K562 (cell line): ENCODE results near the gene USP19. TPM values are rescaled to one million over a fixed set of nuclear protein-coding genes. Genes with fewer than 3 reads are reported as not detected.

Source experiments
- ATAC-seq: fragments of 200-7000 bp; cut with Tn5 transposase; 3 replicates; pipeline ENCODE4 v1.9.1; 2020; ENCODE audit warnings: moderate library complexity
- BruUV-seq: library from RNA; stranded (reverse); fragments of 400-500 nt; replicated peaks from 2 replicates; lab custom pipeline; 2021; lab: Mats Ljungman, UMichigan
- CTCF ChIA-PET: fragments of 300-600 bp; formaldehyde crosslinking; extraction: SDS; loops from one replicate; lab custom pipeline; 2021; ENCODE audit warnings: low intra/inter-chr PET ratio; lab: Yijun Ruan, JAX
- POLR2A ChIA-PET: fragments of 300-600, 350-650 bp; sonication (Branson Sonifier 250); formaldehyde crosslinking; extraction: SDS; loops from one replicate; lab custom pipeline; 2021; ENCODE audit warnings: antibody characterized with exemption, inconsistent platforms; lab: Yijun Ruan, JAX
- DNase-seq, 4 experiments: peaks; one replicate each; pipeline versions ENCODE4 v3.0.0 to v3.0.0-alpha.2; 2011 to 2018; ENCODE audit warnings: low spot score in 3 of 4, mixed read lengths in 3 of 4; ENCODE audit errors: extremely low read depth in 1 of 4
- FAIRE-seq: peaks from 2 replicates; lab custom pipeline; 2011; peaks lifted over from hg19 to GRCh38; lab: Jason Lieb, UNC
- H2AFZ ChIP-seq: 2 replicates; pipeline ENCODE4 v1.6.0; 2011; ENCODE audit warnings: low read depth, low read length, control low read depth, inconsistent platforms
- H3K27ac ChIP-seq: fragments of 200-600 bp; 3 replicates; pipeline ENCODE4 v1.8.0; 2011; ENCODE audit warnings: low read depth, mild to moderate bottlenecking, control low read depth, inconsistent platforms, low read length, moderate library complexity, mixed read lengths; ENCODE audit errors: extremely low read depth
- H3K27me3 ChIP-seq, 2 experiments: fragments of 300-600 bp in 1 of 2; 2 replicates in 1 of 2; 3 replicates in 1 of 2; pipeline versions ENCODE4 v1.6.0 to v1.8.0; 2011; ENCODE audit warnings: inconsistent platforms in 2 of 2, low read length in 2 of 2, mild to moderate bottlenecking in 1 of 2, mixed read lengths in 1 of 2, moderate library complexity in 1 of 2; ENCODE audit not compliant: control insufficient read depth in 2 of 2, insufficient read depth in 2 of 2
- H3K36me3 ChIP-seq: fragments of 300-600 bp; 3 replicates; pipeline ENCODE4 v1.8.0; 2011; ENCODE audit warnings: mild to moderate bottlenecking, low read length, inconsistent platforms; ENCODE audit not compliant: control insufficient read depth, insufficient read depth
- H3K4me1 ChIP-seq, 2 experiments: fragments of 200-600 bp in 1 of 2; replicated peaks in 1 of 2; 2 replicates in 1 of 2; 3 replicates in 1 of 2; pipeline versions ENCODE4 v1.5.1 to v1.8.0; 2011; ENCODE audit warnings: inconsistent platforms in 2 of 2, low read length in 2 of 2, mild to moderate bottlenecking in 1 of 2, mixed read lengths in 1 of 2, moderate library complexity in 1 of 2; ENCODE audit not compliant: control insufficient read depth in 2 of 2, insufficient read depth in 2 of 2
- H3K4me2 ChIP-seq: 2 replicates; pipeline ENCODE4 v1.6.1; 2011; ENCODE audit warnings: low read length, control low read depth, inconsistent platforms, mixed read lengths; ENCODE audit not compliant: insufficient read depth
- H3K4me3 ChIP-seq: fragments of 200-600 bp; sonication (generic), shearing (Covaris generic); 2 replicates; pipeline ENCODE4 v1.5.1; 2016; ENCODE audit warnings: control low read depth, inconsistent platforms
- H3K79me2 ChIP-seq: fragments of 200-600 bp; 3 replicates; pipeline ENCODE4 v1.8.0; 2011; ENCODE audit warnings: low read length, inconsistent platforms; ENCODE audit not compliant: control insufficient read depth, insufficient read depth
- H3K9ac ChIP-seq, 2 experiments: 2 replicates each; pipeline versions ENCODE4 v1.6.0 to v1.6.1; 2011; ENCODE audit warnings: low read depth in 2 of 2, low read length in 2 of 2, control low read depth in 1 of 2, inconsistent platforms in 1 of 2, mild to moderate bottlenecking in 1 of 2, mixed read lengths in 1 of 2; ENCODE audit not compliant: insufficient read depth in 1 of 2
- H3K9me1 ChIP-seq: one replicate; pipeline ENCODE4 v1.6.0; 2011; ENCODE audit warnings: inconsistent platforms, mild to moderate bottlenecking, low read length, moderate library complexity; ENCODE audit not compliant: control insufficient read depth, insufficient read depth
- H3K9me3 ChIP-seq: replicated peaks from 2 replicates; pipeline ENCODE4 v1.5.1; 2011; ENCODE audit warnings: low read depth, low read length, inconsistent platforms; ENCODE audit not compliant: control insufficient read depth, insufficient read depth
- H4K20me1 ChIP-seq: replicated peaks from 2 replicates; pipeline ENCODE4 v1.6.1; 2011; ENCODE audit warnings: low read length, inconsistent platforms, mixed read lengths; ENCODE audit not compliant: control insufficient read depth, insufficient read depth
- AFF4 ChIP-seq: sonication (generic); formaldehyde crosslinking; IDR thresholded peaks from 2 replicates; pipeline ENCODE4 v1.8.0; 2023; ENCODE audit warnings: mild to moderate bottlenecking, missing genetic modification reagents
- NUFIP1 ChIP-seq: fragments of 450-650 bp; IDR thresholded peaks from 2 replicates; pipeline ENCODE4 v1.6.1; 2018; ENCODE audit not compliant: partially characterized antibody
- PHF8 ChIP-seq: fragments of 200-600 bp; sonication (generic); IDR thresholded peaks from 2 replicates; pipeline ENCODE4 v1.6.1; 2012; ENCODE audit warnings: mixed run types, mild to moderate bottlenecking, inconsistent platforms, low read length, moderate library complexity, borderline replicate concordance
- SOX6 ChIP-seq: fragments of 450-650 bp; IDR thresholded peaks from 2 replicates; pipeline ENCODE4 v1.6.1; 2014; ENCODE audit warnings: mild to moderate bottlenecking
- ZNF184 ChIP-seq: sonication (generic); formaldehyde crosslinking; IDR thresholded peaks from 2 replicates; pipeline ENCODE4 v1.5.0; 2020; ENCODE audit warnings: missing genetic modification reagents
- ZNF280A ChIP-seq: fragments of 450-650 bp; IDR thresholded peaks from 2 replicates; pipeline ENCODE4 v1.6.1; 2018; ENCODE audit warnings: mild to moderate bottlenecking, low read depth; ENCODE audit not compliant: partially characterized antibody
- ZNF311 ChIP-seq: fragments of 250-450 bp; sonication (Bioruptor Pico); IDR thresholded peaks from 2 replicates; pipeline ENCODE4 v1.4.0; 2020; ENCODE audit warnings: mild to moderate bottlenecking, moderate library complexity
- ZNF644 ChIP-seq: fragments of 200-800 bp; sonication (Bioruptor generic); IDR thresholded peaks from 2 replicates; pipeline ENCODE4 v1.6.1; 2016; ENCODE audit warnings: low read depth, missing genetic modification characterization, missing compliant biosample characterization
- ZNF668 ChIP-seq: fragments of 250-450 bp; sonication (Bioruptor Pico); IDR thresholded peaks from 2 replicates; pipeline ENCODE4 v1.8.0; 2022; ENCODE audit warnings: mild to moderate bottlenecking, inconsistent platforms
- ZNF830 ChIP-seq: fragments of 250-450 bp; sonication (Bioruptor Pico); IDR thresholded peaks from 2 replicates; pipeline ENCODE4 v1.5.0; 2021; ENCODE audit warnings: mild to moderate bottlenecking
- WGBS: fragments of 100-300 bp; shearing (Covaris generic); methylation state at CpG from one replicate; pipeline ENCODE4 v1.1.6; 2016; ENCODE audit warnings: low coverage, mixed read lengths; ENCODE audit not compliant: insufficient coverage; ENCODE audit errors: missing lambda C conversion rate; 5-methylcytosine and 5-hydroxymethylcytosine counted together
- in situ Hi-C: fragments of 300-500 bp; cut with MboI; formaldehyde crosslinking; loops from 4 replicates; pipeline ENCODE4 v1.15.0; 2018; ENCODE audit warnings: inconsistent platforms, mixed read lengths
- intact Hi-C: fragments of 100-400 bp; cut with micrococcal nuclease; formaldehyde crosslinking; loops from 2 replicates; pipeline ENCODE4 v1.14.2; 2022
- polyA plus RNA-seq, 8 experiments: library from polyadenylated mRNA; depleted of rRNA in 4 of 8; stranded (reverse) in 5 of 8; unstranded in 3 of 8; fragments of >200 nt; fragmentation: Nextera tagmentation in 2 of 8; fragmentation: Illumina TruSeq in 1 of 8; extraction: Ambion mirVana in 2 of 8; extraction: Trizol in 1 of 8; gene quantifications; 2 replicates each; pipeline versions ENCODE4 v1.2.1 to v1.2.3, GENCODE V29; 2011 to 2014; ENCODE audit warnings: inconsistent platforms in 1 of 8, missing spikeins in 1 of 8
- total RNA-seq, 7 experiments: library from RNA; depleted of rRNA in 6 of 7; stranded (reverse); fragments of >200 nt in 6 of 7; fragmentation: Illumina TruSeq in 2 of 7; extraction: Trizol in 2 of 7; gene quantifications; 2 replicates each; pipeline versions ENCODE4 v1.2.1 to v1.2.3, GENCODE V29; 2011 to 2021; ENCODE audit warnings: low replicate concordance in 1 of 7
- TF ChIP-seq, protein P1 (sequence below): fragments of 250-450 bp; sonication (Bioruptor Pico); IDR thresholded peaks from 2 replicates; pipeline ENCODE4 v1.8.0; 2021; ENCODE audit warnings: borderline replicate concordance, mild to moderate bottlenecking, moderate library complexity; ENCODE audit not compliant: poor library complexity, severe bottlenecking

Gene USP19
- total and polyA plus RNA-seq, 9 of the 15 experiments (the other 6 are each of a cell fraction or from before 2014, with no cell fraction given): 0.24 to 65.9 (median 36.9) TPM

DNA sequence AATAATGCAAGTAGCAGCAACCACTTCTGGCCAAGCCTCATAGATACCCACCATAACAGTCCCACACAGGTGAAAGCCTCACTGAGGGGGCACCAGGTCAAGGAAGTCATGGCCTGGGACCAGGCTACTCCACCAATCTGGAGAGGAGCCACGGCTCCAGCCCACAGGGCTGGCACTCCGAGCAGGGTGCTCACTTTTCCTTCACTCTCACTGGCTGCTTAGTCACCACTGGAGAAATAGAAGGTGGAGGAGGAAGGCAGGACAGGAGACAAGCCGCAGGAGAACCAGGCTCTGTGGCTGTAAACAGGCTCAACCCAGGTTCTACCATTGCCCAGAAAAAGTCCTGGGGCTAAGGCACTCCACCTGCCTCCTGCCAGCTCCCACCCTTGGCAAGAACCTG lies 1.2 kb downstream of the USP19 start:
- H3K4me1 ChIP-seq: peaks cover 9 to 40% of the 10 kb centered on the region in 2 experiments; a peak in 4 of 5 replicates
- ATAC-seq: no peak
- peaks cover 51% of the 10 kb centered on the region for H3K36me3 ChIP-seq
- peak overlapping the region; percentile 100 for H3K4me2 ChIP-seq
- DNase-seq: no peak
- H4K20me1 ChIP-seq: no peaks in the 10 kb centered on the region
- H2AFZ ChIP-seq: no peak overlapping the region
- 25% methylated on average over 3 of the region's 3 CpGs for WGBS
- peak overlapping the region; percentile 97; the same call in 2 of the 3 replicates for H3K27ac ChIP-seq
- in situ Hi-C loops: no loop called here
- ChIA-PET POLR2A (no interaction called here), CTCF (no interaction called here)
- H3K27me3 ChIP-seq: no peaks in the 10 kb centered on the region
- H3K9me1 ChIP-seq: no peaks in the 10 kb centered on the region
- intact Hi-C loops: no loop called here
- peak overlapping the region; percentile 95 to 98 for H3K9ac ChIP-seq
- no peaks in the 10 kb centered on the region for H3K9me3 ChIP-seq
- BruUV-seq: no TSS peak
- FAIRE-seq: no peak
- peak overlapping the region; percentile 87; the same call in 1 of the 2 replicates for H3K4me3 ChIP-seq
- H3K79me2 ChIP-seq: peaks cover 20% of the 10 kb centered on the region
- TF ChIP-seq ZNF644 (no peak), ZNF668 (no peak), ZNF280A (no peak), AFF4 (CRISPR knock-in tag) (no peak), NUFIP1 (no peak), ZNF311 (CRISPR knock-in tag) (no peak), ZNF184 (CRISPR knock-in tag) (no peak), SOX6 (no peak), PHF8 (no peak), ZNF830 (no peak)
- TF ChIP-seq, protein P1, sequence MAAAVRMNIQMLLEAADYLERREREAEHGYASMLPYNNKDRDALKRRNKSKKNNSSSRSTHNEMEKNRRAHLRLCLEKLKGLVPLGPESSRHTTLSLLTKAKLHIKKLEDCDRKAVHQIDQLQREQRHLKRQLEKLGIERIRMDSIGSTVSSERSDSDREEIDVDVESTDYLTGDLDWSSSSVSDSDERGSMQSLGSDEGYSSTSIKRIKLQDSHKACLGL: no peak
